Gastroesophageal sphincter (tissue), 4 donors: ENCODE measurements around the gene CAMK2N1. TPM values are rescaled to one million over a fixed set of nuclear protein-coding genes. Genes with fewer than 3 reads are reported as not detected.
"Not testable (repeated sequence)": the region's sequence is repeated elsewhere in the genome, so short reads cannot be mapped to it uniquely, and the experiment has no call there.

Experiments
- ATAC-seq: fragments of 150-250 bp; one replicate; pipeline ENCODE4 v1.9.1; 2016; ENCODE audit warnings: mild to moderate bottlenecking, moderate library complexity
- H3K27ac ChIP-seq, 4 donors: fragments of 200-600 bp; sonication (generic) in 3 of 4; 1 replicate in 3 of 4; 2 replicates in 1 of 4; pipeline ENCODE4 v1.5.1; 2016 to 2019
- H3K27me3 ChIP-seq: fragments of 200-600 bp; sonication (generic); one replicate; pipeline ENCODE4 v1.5.1; 2019
- H3K36me3 ChIP-seq, 2 donors: fragments of 200-600 bp; sonication (generic); one replicate each; pipeline ENCODE4 v1.5.1; 2019; ENCODE audit warnings: control low read depth in 1 of 2
- H3K4me1 ChIP-seq, 3 donors: fragments of 200-600 bp; sonication (generic); 1 replicate in 2 of 3; 2 replicates in 1 of 3; pipeline ENCODE4 v1.5.1; 2016 to 2019; ENCODE audit warnings: control low read depth in 2 of 3
- H3K4me3 ChIP-seq, 2 donors: fragments of 200-600 bp; sonication (generic); one replicate each; pipeline ENCODE4 v1.5.1; 2019; ENCODE audit warnings: mild to moderate bottlenecking in 1 of 2, moderate library complexity in 1 of 2
- H3K9me3 ChIP-seq, 3 donors: fragments of 200-600 bp; sonication (generic); one replicate each; pipeline ENCODE4 v1.5.1; 2017 to 2019; ENCODE audit warnings: control low read depth in 2 of 3
- EP300 ChIP-seq: sonication (generic); formaldehyde crosslinking; IDR thresholded peaks from one replicate; pipeline ENCODE4 v1.6.1; 2017; ENCODE audit warnings: antibody characterized with exemption, mild to moderate bottlenecking
- POLR2A ChIP-seq, 2 donors: fragments of 450-650 bp; IDR thresholded peaks; one replicate each; pipeline ENCODE4 v1.6.1; 2017; ENCODE audit warnings: antibody characterized with exemption in 2 of 2, mild to moderate bottlenecking in 2 of 2, moderate library complexity in 1 of 2
- POLR2AphosphoS5 ChIP-seq: sonication (generic); formaldehyde crosslinking; IDR thresholded peaks from one replicate; pipeline ENCODE4 v1.6.1; 2017; ENCODE audit warnings: antibody characterized with exemption
- WGBS, 2 donors: methylation state at CpG; one replicate each; pipeline ENCODE4 v1.1.5; 2018; ENCODE audit warnings: low coverage in 1 of 2; 5-methylcytosine and 5-hydroxymethylcytosine counted together
- total RNA-seq, 4 donors: library from RNA; depleted of rRNA; stranded (reverse); fragments of >200 nt; gene quantifications; one replicate each; pipeline ENCODE4 v1.1.0, GENCODE V29; 2016
- TF ChIP-seq, protein P1 (sequence below), 4 experiments: fragments of 200-600 bp in 2 of 4; fragments of 450-650 bp in 2 of 4; sonication (generic) in 1 of 4; IDR thresholded peaks; one replicate each; pipeline ENCODE4 v1.5.1; 2017 to 2019; ENCODE audit warnings: antibody characterized with exemption in 4 of 4, mild to moderate bottlenecking in 2 of 4, moderate library complexity in 2 of 4

The CAMK2N1 gene
- total RNA-seq, 4 donors from 2014 or later: 18.2 to 29.6 (median 26.2) TPM

GRCh38 chr1:20528221-20528620, 42.2 kb upstream of the CAMK2N1 start:
- TF ChIP-seq EP300 (no peak), POLR2A (IDR thresholded peaks at IDR 0.05) (no peak), POLR2AphosphoS5 (no peak)
- TF ChIP-seq, protein P1, sequence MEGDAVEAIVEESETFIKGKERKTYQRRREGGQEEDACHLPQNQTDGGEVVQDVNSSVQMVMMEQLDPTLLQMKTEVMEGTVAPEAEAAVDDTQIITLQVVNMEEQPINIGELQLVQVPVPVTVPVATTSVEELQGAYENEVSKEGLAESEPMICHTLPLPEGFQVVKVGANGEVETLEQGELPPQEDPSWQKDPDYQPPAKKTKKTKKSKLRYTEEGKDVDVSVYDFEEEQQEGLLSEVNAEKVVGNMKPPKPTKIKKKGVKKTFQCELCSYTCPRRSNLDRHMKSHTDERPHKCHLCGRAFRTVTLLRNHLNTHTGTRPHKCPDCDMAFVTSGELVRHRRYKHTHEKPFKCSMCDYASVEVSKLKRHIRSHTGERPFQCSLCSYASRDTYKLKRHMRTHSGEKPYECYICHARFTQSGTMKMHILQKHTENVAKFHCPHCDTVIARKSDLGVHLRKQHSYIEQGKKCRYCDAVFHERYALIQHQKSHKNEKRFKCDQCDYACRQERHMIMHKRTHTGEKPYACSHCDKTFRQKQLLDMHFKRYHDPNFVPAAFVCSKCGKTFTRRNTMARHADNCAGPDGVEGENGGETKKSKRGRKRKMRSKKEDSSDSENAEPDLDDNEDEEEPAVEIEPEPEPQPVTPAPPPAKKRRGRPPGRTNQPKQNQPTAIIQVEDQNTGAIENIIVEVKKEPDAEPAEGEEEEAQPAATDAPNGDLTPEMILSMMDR (IDR thresholded peaks at IDR 0.05): no peak
- Histone ChIP-seq H3K4me3 (no peak overlapping the region), H3K27ac (no peak overlapping the region), H3K4me1 (no peaks in the 10 kb centered on the region), H3K36me3 (no peaks in the 10 kb centered on the region), H3K9me3 (no peaks in the 10 kb centered on the region), H3K27me3 (peaks cover 68% of the 10 kb centered on the region)
- ATAC-seq: no peak
- WGBS, 2 donors: 49 to 66% methylated on average over 6 to 7 of the region's 7 CpGs

- WGBS, 2 donors: 75% methylated on average over 3 of the region's 6 CpGs; no CpG with 5 or more reads in 1 of the 2 donors
- TF ChIP-seq POLR2A (IDR thresholded peaks at IDR 0.05) (no peak), EP300 (no peak), POLR2AphosphoS5 (no peak)
- TF ChIP-seq, protein P1 (IDR thresholded peaks at IDR 0.05): no peak
- no peak for ATAC-seq
- Histone ChIP-seq H3K36me3 (no peaks in the 10 kb centered on the region), H3K27me3 (peaks cover 55% of the 10 kb centered on the region), H3K27ac (no peak overlapping the region), H3K9me3 (no peaks in the 10 kb centered on the region), H3K4me3 (no peak overlapping the region), H3K4me1 (peaks cover 0 to 8% (median 0%) of the 10 kb centered on the region in 3 donors)
Observed at GRCh38 chr1:20526267-20526666, 40.3 kb upstream of the CAMK2N1 start.

- no peaks in the 10 kb centered on the region for H3K9me3 ChIP-seq
- WGBS, 2 donors: 7 to 9% methylated on average over 10 to 11 of the region's 17 CpGs
- TF ChIP-seq POLR2A (IDR thresholded peaks at IDR 0.05): no peak
- TF ChIP-seq, protein P1 (IDR thresholded peaks at IDR 0.05): peak; percentile 84 to 94 (median 91)
- H3K36me3 ChIP-seq: no peaks in the 10 kb centered on the region
- H3K4me1 ChIP-seq: peaks cover 0 to 8% (median 0%) of the 10 kb centered on the region in 3 donors
- ATAC-seq: peak; percentile 87
- peak overlapping the region in 1 of 2 donors; percentile 8 for H3K4me3 ChIP-seq
- H3K27ac ChIP-seq: no peak overlapping the region
- H3K27me3 ChIP-seq: peaks cover 35% of the 10 kb centered on the region
Observed at GRCh38 chr1:20521960-20522861, 36.2 kb upstream of the CAMK2N1 start.

DNA sequence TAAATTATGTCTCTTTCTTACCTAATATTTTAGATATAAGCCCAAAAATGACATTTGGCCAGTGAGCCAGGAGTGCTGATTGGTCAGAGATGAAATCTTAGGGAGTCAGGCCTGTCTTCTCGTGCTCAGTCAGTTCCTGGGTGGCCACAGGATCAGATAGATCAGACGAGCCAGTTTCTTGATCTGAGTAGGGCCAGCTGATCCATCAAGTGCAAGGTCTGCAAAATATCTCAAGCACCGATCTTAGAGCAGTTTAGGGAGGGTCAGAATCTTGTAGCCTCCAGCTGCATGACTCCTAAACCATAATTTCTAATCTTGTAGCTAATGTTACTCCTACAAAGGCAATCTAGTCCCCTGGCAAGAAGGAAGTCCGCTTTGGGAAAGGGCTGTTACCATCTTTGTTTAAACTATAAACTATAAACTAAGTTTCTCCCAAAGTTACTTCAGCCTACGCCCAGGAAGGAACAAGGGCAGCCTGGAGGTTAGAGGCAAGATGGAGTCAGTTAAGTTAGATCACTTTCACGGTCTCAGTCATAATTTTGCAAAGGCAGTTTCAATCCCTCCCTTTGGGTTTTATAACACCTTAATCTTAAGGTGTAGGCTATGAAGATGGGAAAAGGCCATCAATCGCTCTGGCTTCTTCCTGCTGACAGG, 33.7 kb upstream of the CAMK2N1 start:
- H3K9me3 ChIP-seq, ATAC-seq, H3K36me3 ChIP-seq, H3K4me1 ChIP-seq, H3K4me3 ChIP-seq, H3K27ac ChIP-seq: not testable (repeated sequence)
- peaks cover 27% of the 10 kb centered on the region for H3K27me3 ChIP-seq
- 28 to 37% methylated on average over 7 of the region's 7 CpGs for WGBS, 2 donors

DNA sequence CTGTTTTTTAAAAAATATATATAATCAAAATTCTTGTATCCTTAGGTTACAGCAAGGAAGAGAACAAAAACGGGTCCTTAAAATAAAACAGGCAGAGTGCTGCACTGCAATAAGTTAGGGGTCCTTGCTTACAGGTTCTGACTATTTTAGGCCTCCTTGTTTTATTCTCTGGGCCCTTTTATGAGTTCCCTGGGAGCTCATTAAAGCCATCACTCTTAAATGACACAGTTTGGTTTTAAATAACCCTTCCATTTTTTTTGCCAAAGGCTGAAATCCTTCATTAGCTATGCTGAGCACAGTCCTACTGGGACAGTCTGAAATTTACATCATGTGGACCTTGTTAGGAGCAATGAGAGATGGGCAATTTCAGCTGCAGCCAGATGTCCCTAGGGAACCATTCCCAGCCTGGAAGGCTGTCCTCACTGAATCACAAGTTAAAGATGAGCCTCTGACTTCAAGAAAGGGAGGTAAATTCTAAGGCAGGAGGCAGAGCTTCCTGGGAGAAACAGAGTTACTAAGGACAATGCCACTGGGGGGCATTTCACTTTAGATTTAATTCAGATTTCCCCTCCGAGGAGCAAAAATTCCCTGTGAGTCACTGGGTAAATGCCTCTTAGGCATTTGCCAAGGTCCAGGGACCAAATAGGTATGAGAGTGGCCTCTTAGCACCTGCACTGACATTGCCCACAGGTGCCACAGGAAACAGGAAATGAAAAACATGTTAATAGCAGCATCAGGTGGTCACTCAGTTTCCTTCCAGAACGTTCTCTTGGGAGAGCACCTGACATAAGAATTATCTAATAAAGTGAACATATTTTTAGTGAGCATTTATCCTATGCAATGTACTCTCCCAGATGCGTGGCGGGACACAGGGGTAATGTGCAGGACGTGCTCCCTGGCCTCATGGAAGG, 25.8 kb upstream of the CAMK2N1 start:
- no peaks in the 10 kb centered on the region for H3K9me3 ChIP-seq
- H3K4me1 ChIP-seq: peaks cover 0 to 14% (median 6%) of the 10 kb centered on the region in 3 donors
- H3K27ac ChIP-seq: no peak overlapping the region
- WGBS, 2 donors: 49 to 54% methylated on average over 5 to 6 of the region's 6 CpGs
- ATAC-seq: no peak
- H3K27me3 ChIP-seq: peaks cover 38% of the 10 kb centered on the region
- no peaks in the 10 kb centered on the region for H3K36me3 ChIP-seq
- TF ChIP-seq EP300 (no peak), POLR2AphosphoS5 (no peak), POLR2A (IDR thresholded peaks at IDR 0.05) (no peak)
- TF ChIP-seq, protein P1 (IDR thresholded peaks at IDR 0.05): no peak
- H3K4me3 ChIP-seq: no peak overlapping the region
